Endodermal cell (in vitro differentiated cells): ENCODE measurements around the gene KRTAP12-4. TPM values are rescaled to one million over a fixed set of nuclear protein-coding genes. Genes with fewer than 3 reads are reported as not detected.

ENCODE experiments used
- total RNA-seq, 2 donors: library from RNA; stranded (reverse); fragmentation: NEBNext Ultra II Directional in 1 of 2; extraction: Animal tissue kit (Norgen Biotek cat#: 25700) in 1 of 2; gene quantifications; 2 replicates in 1 of 2; 3 replicates in 1 of 2; pipeline ENCODE4 v1.2.1, GENCODE V29; 2021

The KRTAP12-4 gene
- total RNA-seq, 2 donors from 2014 or later, result not detected

Other genes starting within 250 kb of the KRTAP12-4 start
- 10 to 100 TPM; 14.1 to 16.5 TPM for gene LRRC3, start 199.1 kb downstream of the KRTAP12-4 start, total RNA-seq
- gene KRTAP10-1, start 114.5 kb downstream of the KRTAP12-4 start, total RNA-seq, result not detected
- not detected for gene KRTAP10-2, start 103.2 kb downstream of the KRTAP12-4 start, total RNA-seq
- gene KRTAP10-3, start 95.9 kb downstream of the KRTAP12-4 start, total RNA-seq, result not detected
- not detected for gene KRTAP10-4, start 80.9 kb downstream of the KRTAP12-4 start, total RNA-seq
- gene KRTAP10-5, start 74.1 kb downstream of the KRTAP12-4 start, total RNA-seq, result not detected
- not detected for gene KRTAP10-6, start 62.2 kb downstream of the KRTAP12-4 start, total RNA-seq
- not detected for gene KRTAP10-7, start 54.1 kb downstream of the KRTAP12-4 start, total RNA-seq
- not detected for gene KRTAP10-8, start 42.6 kb downstream of the KRTAP12-4 start, total RNA-seq
- not detected for gene KRTAP10-9, start 27.6 kb downstream of the KRTAP12-4 start, total RNA-seq
- gene KRTAP10-10, start 17.3 kb downstream of the KRTAP12-4 start, total RNA-seq, result not detected
- not detected for gene KRTAP10-11, start 8.2 kb downstream of the KRTAP12-4 start, total RNA-seq
- not detected for gene KRTAP12-3, start 3.3 kb upstream of the KRTAP12-4 start, total RNA-seq
- not detected for gene KRTAP12-2, start 12.3 kb upstream of the KRTAP12-4 start, total RNA-seq
- gene KRTAP12-1, start 27.5 kb upstream of the KRTAP12-4 start, total RNA-seq, result not detected
- not detected for gene KRTAP10-12, start 42.5 kb upstream of the KRTAP12-4 start, total RNA-seq
- gene TSPEAR, start 56.9 kb upstream of the KRTAP12-4 start, total RNA-seq, result 1 to 10 TPM; 1.5 to 6.0 TPM
- 10 to 100 TPM; 84.0 to 84.8 TPM for gene UBE2G2, start 147.2 kb upstream of the KRTAP12-4 start, total RNA-seq
- 10 to 100 TPM; 79.5 to 96.4 TPM for gene SUMO3, start 163.4 kb upstream of the KRTAP12-4 start, total RNA-seq
- 100 to 1,000 TPM; 155 to 168 TPM for gene PTTG1IP, start 219.0 kb upstream of the KRTAP12-4 start, total RNA-seq